Activated naive CD8-positive, alpha-beta T cell treated with anti-CD3 and anti-CD28 coated beads, Interleukin-2, amount 50 U/mL, for 16 hours (primary cell): ENCODE results near the gene CEP112.
"Not testable (repeated sequence)": the region's sequence is repeated elsewhere in the genome, so short reads cannot be mapped to it uniquely, and the experiment has no call there.

ENCODE experiments used
- DNase-seq: peaks from one replicate; pipeline ENCODE4 v3.0.0-alpha.2; 2020; ENCODE audit warnings: low read depth, low spot score

CEP112 gene

GRCh38 chr17:65833214-65833613, 358.7 kb downstream of the CEP112 start:
- DNase-seq, result no peak

DNA sequence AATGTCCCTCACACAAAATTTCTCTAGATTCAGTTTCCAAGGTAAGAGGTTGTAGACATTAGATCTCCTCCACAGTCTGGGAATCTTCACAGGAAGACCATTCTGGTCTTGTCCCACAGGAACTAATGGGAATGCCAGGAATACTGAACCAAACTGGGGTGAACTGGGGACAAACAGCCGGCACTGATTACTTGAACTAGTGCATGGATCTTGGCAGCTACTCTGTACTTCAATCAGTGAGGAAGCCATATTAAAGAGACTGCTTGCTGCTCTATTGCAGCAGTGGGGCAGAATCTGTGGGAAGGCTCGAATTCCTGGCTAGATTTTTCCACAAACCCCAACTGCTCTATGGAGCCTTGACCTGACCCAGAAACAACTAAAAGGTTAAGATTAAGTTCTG, 361.6 kb downstream of the CEP112 start:
- no peak for DNase-seq

DNA sequence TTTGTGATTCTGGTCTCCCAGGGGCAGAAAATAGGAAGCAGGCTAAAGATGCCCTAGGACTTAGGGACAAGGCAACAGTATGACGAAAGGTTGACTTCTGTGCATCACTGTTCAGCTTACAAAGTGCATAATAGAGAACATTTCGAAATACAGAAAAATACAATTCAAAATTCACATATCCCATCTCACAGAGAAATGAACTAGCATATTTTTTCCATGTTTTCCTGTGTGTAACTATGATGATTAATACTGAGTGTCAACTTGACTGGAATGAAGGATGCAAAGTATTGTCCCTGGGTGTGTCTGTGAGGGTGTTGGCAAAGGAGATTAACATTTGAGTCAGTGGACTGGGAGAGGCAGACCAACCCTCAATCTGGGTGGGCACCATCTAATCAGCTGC, 365.4 kb downstream of the CEP112 start:
- not testable (repeated sequence) for DNase-seq

GRCh38 chr17:65824901-65825300, 367.0 kb downstream of the CEP112 start:
- no peak for DNase-seq

DNA sequence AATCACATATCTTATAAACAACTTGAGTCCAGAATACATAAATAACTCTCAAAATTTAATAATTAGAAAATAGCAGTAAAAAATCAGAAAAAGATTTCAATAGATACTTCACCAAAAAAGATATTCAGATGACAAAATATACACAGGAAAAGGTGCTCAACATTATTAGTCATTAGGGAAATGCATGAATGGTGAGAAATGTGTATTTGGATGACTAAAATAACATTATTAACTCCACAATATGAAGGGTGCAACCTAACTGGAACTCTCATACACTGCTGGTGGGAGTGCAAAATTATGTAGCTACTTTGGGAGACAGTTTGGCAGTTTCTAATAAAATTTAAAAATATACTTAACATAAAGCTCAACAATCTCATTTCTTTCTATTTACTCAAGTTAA, 368.2 kb downstream of the CEP112 start:
- DNase-seq, result no peak

DNA sequence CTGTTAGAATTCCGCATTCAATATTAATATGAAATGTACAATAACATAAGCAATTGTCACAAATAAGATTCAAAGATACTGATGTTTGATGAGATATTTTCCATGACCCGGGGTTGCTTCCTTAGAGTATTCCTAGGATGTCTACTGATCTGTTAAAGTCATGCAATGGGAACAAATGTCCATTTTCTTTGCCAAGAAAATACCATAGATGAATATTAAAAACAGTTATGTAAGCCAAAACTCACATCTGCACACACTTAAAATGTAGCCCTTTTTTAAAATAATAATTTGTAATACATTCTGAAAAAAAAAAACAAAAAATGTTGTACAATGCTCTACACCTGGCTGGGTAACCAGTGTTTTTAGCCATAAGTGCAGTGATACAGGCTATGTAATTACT, 371.1 kb downstream of the CEP112 start:
- DNase-seq, result no peak

GRCh38 chr17:65820306-65820705, 371.6 kb downstream of the CEP112 start:
- DNase-seq, result no peak

DNA sequence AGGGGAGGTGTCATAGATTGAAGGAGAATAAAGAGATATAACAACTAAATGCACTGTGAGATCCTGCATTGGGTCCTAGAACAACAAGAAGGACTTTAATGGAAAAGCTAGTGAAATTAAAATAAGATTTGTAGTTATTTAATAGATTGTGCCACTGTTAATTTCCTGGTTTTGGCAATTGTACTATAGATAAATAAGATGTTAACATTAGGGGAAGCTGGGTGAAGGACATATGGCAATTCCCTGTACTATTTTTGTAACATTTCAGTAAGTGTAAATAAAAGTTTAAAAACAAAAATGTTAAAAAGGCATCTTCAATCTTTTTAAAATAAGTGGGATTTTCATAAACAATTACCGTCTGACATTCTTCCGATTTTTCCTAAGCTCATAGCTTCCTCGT, 372.1 kb downstream of the CEP112 start:
- DNase-seq, result no peak

DNA sequence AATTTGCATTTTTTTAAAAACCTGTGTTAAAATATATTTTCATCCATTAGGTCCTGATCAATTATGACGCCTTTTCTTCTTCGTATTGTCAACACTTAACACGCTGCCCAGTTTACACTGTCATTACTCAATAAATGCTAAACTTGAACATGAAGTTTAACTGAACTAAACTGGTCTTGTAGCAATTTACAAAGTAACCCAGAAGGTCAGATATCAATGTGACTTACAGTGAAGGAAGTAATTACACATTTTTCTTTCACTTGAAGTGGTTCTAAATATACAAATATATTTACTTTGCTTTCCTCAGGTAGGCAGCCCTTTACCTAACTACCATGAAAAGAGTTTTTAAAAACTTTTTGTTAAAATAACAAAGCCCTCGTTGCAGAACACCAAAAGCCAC, 374.0 kb downstream of the CEP112 start:
- no peak for DNase-seq

GRCh38 chr17:65814418-65814817, 377.5 kb downstream of the CEP112 start:
- DNase-seq, result no peak

GRCh38 chr17:65813306-65813705, 378.6 kb downstream of the CEP112 start:
- no peak for DNase-seq

DNA sequence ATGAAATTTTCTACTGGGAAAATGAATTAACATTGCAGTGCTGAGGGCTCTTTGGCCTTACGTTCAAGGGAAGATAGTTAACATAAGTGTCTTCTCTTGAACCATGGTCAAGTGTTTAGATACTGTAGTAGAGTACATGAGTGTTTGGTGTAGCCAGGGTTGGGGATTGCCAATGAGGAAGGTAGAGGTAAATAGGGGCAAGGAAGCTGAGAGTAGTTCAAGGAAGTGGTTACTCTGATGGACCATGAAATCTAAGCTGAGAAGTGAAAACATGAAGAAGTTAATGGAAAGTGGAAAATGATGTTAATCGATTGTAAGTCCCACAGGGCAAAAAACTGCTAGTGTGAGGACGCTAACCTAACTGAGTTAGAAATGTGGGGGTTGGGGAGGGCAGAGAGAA, 380.9 kb downstream of the CEP112 start:
- DNase-seq, result no peak

GRCh38 chr17:65809366-65809765, 382.6 kb downstream of the CEP112 start:
- no peak for DNase-seq

DNA sequence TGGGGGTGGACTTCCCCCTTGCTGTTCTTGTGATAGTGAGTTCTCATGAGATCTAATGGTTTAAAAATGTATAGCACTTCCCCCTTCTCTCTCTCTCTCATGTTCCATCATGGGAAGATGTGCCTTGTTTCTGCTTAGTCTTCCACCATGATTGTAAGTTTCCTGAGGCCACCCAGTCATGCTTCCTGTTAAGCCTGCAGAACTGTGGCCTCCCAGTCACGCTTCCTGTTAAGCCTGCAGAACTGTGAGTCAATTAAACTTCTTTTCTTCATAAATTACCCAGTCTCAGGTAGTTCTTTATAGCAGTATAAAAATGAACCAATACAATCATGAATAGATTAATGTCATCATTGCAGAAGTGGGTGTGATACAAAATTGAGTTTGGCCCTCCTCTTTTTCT, 383.4 kb downstream of the CEP112 start:
- not testable (repeated sequence) for DNase-seq

DNA sequence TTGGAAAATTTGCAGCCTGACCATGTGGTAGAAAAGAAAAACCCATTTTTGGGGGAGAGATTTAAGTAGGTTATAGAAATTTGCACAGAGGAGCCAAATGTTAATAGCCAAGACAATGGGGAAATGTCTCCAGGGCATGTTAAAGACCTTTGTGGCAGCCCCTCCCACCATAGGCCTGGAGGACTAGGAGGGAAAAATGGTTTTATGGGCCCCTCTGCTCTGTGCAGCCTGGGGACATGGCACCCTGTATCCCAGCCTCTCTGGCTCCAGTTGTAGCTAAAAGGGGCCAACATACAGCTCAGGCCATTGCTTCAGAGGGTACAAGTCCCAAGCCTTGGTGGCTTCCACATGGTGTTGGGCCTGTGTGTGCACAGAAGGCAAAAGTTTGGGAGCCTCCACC, 384.6 kb downstream of the CEP112 start:
- DNase-seq, result no peak

DNA sequence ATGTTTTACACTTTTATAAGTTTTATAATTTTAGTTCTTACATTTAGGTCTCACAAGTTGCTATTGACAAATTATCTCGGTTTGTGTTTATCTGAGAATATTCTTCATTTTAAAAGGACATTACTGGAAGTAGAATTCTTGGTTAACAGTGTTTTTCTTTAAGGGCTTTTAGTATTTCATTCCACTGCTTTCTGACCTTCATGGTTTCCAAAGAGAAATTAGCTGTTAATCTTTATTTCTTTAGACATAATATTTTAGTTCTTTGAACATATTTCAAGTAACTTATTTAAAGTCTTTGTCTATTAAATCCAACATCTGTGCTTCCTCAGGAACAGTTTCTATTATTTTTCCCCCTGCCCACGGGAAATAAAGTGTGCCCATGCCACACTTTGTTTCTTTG, 390.4 kb downstream of the CEP112 start:
- DNase-seq, result no peak

DNA sequence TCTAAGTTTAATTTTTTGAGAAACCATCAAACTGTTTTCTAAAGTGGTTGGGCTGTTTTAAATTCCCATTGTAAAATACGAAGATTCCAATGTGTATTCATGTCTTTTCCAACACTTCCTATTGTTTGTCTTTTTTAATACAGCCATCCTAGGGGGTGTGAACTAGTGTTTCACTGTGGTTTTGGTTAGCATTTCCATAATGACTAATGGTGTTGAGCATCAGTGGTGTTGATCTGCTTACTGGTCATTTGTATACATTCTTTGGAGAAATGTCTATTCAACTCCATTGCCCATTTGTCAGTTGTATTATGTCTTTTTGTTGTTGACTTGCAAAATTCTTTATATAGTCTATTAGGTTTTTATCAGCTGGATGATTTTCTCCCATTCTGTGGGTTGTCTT, 391.3 kb downstream of the CEP112 start:
- no peak for DNase-seq

DNA sequence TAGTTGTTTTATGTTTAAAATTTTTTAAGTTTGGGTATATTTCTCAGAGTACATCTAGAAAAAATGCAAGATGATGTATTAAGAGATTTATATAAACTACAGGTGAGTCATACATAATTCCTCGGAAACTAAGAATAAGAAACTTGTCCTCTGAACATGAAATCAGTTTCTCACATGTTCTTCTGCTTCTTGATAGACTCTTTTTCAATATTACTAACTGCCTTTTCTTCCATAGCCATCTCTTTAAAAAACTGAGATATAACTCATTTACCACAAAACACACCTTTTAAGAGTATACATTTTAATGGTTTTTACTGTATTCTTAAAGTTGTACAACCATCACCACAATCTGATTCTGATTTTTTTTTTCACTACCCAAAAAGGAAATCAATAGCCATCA, 392.1 kb downstream of the CEP112 start:
- DNase-seq, result no peak

- no peak for DNase-seq
Measured at GRCh38 chr17:65799454-65799853, 392.5 kb downstream of the CEP112 start.

DNA sequence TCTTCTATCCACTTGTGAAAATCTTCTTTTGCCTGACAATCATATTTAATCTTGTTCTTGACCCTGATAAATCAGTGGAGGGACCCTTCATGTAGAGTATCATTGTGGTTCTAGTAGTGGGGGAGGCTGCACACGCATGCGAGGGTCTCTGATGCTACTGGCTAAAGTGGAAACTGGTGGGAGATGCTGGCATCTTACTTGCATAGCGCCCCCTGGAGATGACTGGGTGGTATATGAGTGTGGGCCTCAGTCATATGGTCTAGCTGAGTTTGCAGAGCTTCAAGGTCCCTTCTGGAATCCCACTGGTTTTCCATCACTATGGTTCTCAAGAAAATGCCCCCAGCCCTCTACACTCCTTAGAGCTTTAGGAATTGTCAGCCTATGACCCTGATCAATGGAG, 394.1 kb downstream of the CEP112 start:
- no peak for DNase-seq

GRCh38 chr17:65797101-65797500, 394.8 kb downstream of the CEP112 start:
- DNase-seq, result no peak

DNA sequence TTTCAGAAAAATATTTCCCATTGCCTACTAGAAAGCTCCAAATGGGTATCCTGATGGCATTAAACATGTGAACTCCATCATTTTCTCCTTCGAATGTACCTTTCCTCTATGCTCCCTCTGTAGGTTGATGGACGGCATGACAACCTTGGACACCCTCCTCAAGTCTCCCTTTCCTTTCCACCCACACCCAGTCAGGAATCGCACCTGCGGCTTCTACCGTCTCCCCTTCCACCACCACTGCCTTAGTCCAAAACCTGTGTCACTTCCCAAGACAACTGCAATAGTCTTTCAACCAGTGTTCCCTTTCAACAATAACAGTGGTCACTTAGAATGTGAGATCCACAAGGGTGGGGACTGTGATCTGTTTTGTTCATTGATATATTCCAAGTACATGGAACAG, 397.4 kb downstream of the CEP112 start:
- DNase-seq, result no peak

DNA sequence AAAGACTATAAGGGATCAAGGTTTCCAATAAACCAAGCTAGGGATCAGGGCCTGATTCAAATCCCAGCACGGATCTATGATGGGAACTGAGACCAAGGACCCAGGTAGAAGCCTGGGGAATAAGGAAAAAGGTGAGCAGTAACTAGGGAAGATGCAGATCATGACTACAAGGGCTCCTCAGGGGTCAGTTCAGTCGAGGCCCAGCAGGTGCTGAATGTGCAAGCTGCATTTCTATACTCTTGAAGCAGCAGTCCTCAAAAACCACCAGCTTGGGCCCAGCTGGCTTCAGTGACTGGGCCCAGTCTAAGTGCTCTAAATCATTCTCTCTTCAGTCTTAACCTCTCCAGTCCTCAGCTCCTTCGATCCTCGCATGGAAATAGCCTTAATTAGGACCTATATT, 401.7 kb downstream of the CEP112 start:
- DNase-seq, result no peak

DNA sequence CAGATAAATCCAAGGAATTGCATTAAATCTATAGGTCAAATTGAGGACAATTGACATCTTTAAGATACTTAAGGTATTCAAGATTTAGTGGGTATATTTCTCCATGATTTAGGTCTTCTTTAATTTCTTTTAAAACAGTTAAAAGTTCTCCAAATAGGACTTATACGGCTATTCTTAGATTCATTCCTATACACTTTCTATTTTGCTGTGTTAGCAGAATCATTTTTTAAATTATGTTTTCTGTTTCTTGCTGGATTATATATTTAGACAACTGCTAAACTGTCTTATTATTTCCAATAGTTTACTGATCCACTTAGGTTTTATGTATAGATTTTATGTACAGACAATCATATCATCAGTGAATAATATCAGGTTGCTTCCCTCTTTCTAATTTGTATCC, 404.4 kb downstream of the CEP112 start:
- no peak for DNase-seq

GRCh38 chr17:65786479-65786878, 405.5 kb downstream of the CEP112 start:
- no peak for DNase-seq
